Glutamatergic neuron (in vitro differentiated cells): ENCODE measurements around the gene SUPT20HL2. TPM values are rescaled to one million over a fixed set of nuclear protein-coding genes. Genes with fewer than 3 reads are reported as not detected.

ENCODE experiments used
- DNase-seq: peaks from one replicate; pipeline ENCODE4 v3.0.0; 2022
- H3K27ac Mint-ChIP-seq: one replicate; pipeline ENCODE4 v1.8.0; 2020; ENCODE audit warnings: mild to moderate bottlenecking, mixed read lengths, inconsistent platforms; ENCODE audit not compliant: unreplicated experiment
- H3K27me3 Mint-ChIP-seq: one replicate; pipeline ENCODE4 v1.8.0; 2020; ENCODE audit warnings: mild to moderate bottlenecking, moderate library complexity, mixed read lengths, inconsistent platforms; ENCODE audit not compliant: unreplicated experiment
- H3K36me3 Mint-ChIP-seq: one replicate; pipeline ENCODE4 v1.8.0; 2020; ENCODE audit warnings: mild to moderate bottlenecking, mixed read lengths, inconsistent platforms; ENCODE audit not compliant: unreplicated experiment
- H3K4me1 Mint-ChIP-seq: one replicate; pipeline ENCODE4 v1.8.0; 2020; ENCODE audit warnings: mild to moderate bottlenecking, low read depth, mixed read lengths, inconsistent platforms; ENCODE audit not compliant: unreplicated experiment
- H3K4me3 Mint-ChIP-seq: one replicate; pipeline ENCODE4 v1.8.0; 2020; ENCODE audit warnings: mild to moderate bottlenecking, mixed read lengths, inconsistent platforms; ENCODE audit not compliant: unreplicated experiment
- H3K9me3 Mint-ChIP-seq: one replicate; pipeline ENCODE4 v1.8.0; 2020; ENCODE audit warnings: mild to moderate bottlenecking, moderate library complexity, mixed read lengths, inconsistent platforms; ENCODE audit not compliant: unreplicated experiment
- total RNA-seq: library from RNA; stranded (reverse); fragmentation: NEBNext Ultra II Directional; extraction: Animal tissue kit (Norgen Biotek cat#: 25700); gene quantifications from one replicate; pipeline ENCODE4 v1.2.1, GENCODE V29; 2021; ENCODE audit not compliant: unreplicated experiment
- TF ChIP-seq, protein P1 (sequence below): fragments of 200-600 bp; sonication (generic); IDR thresholded peaks from one replicate; pipeline ENCODE4 v1.5.0; 2021; ENCODE audit not compliant: partially characterized antibody, unreplicated experiment

Gene SUPT20HL2
- total RNA-seq, 1 donor from 2014 or later: 0.22 TPM

DNA sequence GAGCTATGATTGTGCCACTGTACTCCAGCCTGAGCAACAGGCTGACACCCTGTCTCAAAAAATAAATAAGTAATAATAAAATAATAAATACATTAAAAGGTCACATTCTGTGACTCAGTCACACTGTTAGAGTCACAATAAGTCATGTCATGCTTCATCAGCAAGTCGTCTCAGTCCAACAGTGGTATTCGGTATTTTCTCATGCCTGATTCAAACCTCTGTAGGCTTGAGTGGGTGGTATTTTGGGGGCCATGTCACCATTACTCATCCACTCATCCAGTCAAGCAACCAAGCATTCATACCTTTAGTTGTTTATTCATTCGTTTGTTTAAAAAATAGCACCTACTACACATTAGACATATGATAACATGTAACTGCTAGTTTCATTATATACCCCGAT, 46.9 kb downstream of the SUPT20HL2 start:
- Mint-ChIP-seq H3K4me1 (no peaks in the 10 kb centered on the region), H3K36me3 (no peaks in the 10 kb centered on the region), H3K27me3 (no peaks in the 10 kb centered on the region), H3K9me3 (no peaks in the 10 kb centered on the region), H3K4me3 (no peak overlapping the region), H3K27ac (no peak overlapping the region)
- no peak for DNase-seq
- TF ChIP-seq, protein P1, sequence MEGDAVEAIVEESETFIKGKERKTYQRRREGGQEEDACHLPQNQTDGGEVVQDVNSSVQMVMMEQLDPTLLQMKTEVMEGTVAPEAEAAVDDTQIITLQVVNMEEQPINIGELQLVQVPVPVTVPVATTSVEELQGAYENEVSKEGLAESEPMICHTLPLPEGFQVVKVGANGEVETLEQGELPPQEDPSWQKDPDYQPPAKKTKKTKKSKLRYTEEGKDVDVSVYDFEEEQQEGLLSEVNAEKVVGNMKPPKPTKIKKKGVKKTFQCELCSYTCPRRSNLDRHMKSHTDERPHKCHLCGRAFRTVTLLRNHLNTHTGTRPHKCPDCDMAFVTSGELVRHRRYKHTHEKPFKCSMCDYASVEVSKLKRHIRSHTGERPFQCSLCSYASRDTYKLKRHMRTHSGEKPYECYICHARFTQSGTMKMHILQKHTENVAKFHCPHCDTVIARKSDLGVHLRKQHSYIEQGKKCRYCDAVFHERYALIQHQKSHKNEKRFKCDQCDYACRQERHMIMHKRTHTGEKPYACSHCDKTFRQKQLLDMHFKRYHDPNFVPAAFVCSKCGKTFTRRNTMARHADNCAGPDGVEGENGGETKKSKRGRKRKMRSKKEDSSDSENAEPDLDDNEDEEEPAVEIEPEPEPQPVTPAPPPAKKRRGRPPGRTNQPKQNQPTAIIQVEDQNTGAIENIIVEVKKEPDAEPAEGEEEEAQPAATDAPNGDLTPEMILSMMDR: no peak

DNA sequence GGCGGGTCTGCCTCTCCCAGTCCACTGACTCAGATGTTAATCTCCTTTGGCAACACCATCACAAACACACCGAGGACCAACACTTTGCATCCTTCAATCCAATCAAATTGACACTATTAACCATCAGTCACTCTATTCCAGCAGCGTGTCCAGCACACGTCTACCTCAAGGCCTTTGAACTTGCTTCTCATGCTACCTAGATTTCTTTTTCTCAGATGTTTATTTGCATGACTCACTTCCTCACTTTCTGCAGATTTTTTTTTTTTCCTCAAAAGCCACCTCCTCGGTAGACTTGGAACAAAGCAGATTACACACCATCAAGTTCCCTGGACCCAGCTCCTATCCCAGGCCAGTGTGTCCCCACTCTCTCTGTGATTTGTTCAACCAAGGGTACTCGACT, 49.5 kb downstream of the SUPT20HL2 start:
- Mint-ChIP-seq H3K27ac (no peak overlapping the region), H3K9me3 (no peaks in the 10 kb centered on the region), H3K36me3 (no peaks in the 10 kb centered on the region), H3K4me1 (no peaks in the 10 kb centered on the region), H3K4me3 (no peak overlapping the region), H3K27me3 (no peaks in the 10 kb centered on the region)
- TF ChIP-seq, protein P1: no peak
- DNase-seq: no peak

DNA sequence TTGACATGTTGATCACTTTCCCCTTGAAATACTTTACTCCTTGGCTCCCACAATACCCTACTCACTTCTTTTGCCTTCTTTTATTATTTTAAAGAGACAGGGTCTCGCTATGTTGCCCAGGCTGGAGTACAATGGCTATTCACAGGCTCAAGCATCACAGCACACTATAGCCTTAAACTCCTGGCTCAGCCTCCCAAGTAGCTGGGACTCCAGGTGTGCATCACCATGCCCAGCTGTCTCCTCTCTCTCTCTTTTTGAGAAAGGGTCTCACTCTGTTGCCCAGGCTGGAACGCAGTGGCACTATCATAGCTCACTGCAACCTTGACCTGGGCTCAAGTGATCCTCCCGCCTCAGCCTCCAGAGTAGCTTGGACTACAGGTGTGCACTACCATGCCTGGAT, 51.6 kb downstream of the SUPT20HL2 start:
- Mint-ChIP-seq H3K27me3 (no peaks in the 10 kb centered on the region), H3K9me3 (no peaks in the 10 kb centered on the region), H3K36me3 (no peaks in the 10 kb centered on the region), H3K27ac (no peak overlapping the region), H3K4me1 (no peaks in the 10 kb centered on the region), H3K4me3 (no peak overlapping the region)
- DNase-seq: no peak
- TF ChIP-seq, protein P1: no peak

Other genes with a start within 250 kb of the SUPT20HL2 start
- 33.9 TPM for gene ZFX, start 164.3 kb downstream of the SUPT20HL2 start, total RNA-seq
- gene SUPT20HL1, start 46.6 kb upstream of the SUPT20HL2 start, total RNA-seq: not detected
- gene PDK3, start 151.2 kb upstream of the SUPT20HL2 start, total RNA-seq: 12.1 TPM